GM12878 (cell line): Measurements from ENCODE around the gene PPWD1. TPM values are rescaled to one million over a fixed set of nuclear protein-coding genes. Genes with fewer than 3 reads are reported as not detected.

Experiments
- ATAC-seq: fragments of 200-7000 bp; cut with Tn5 transposase; 3 replicates; pipeline ENCODE4 v1.9.1; 2020; ENCODE audit warnings: mild to moderate bottlenecking, moderate library complexity
- BruUV-seq: library from RNA; stranded (reverse); fragments of 400-500 nt; replicated peaks from 2 replicates; lab custom pipeline; 2021; lab: Mats Ljungman, UMichigan
- CTCF ChIA-PET: fragments of 300-600 bp; sonication (Branson Sonifier 250); formaldehyde crosslinking; extraction: SDS; loops from one replicate; lab custom pipeline; 2021; ENCODE audit warnings: inconsistent platforms; lab: Yijun Ruan, JAX
- POLR2A ChIA-PET: fragments of 350-600 bp; formaldehyde crosslinking; extraction: SDS; loops from one replicate; lab custom pipeline; 2021; ENCODE audit warnings: inconsistent platforms; lab: Charles Lee
- RAD21 ChIA-PET: fragments of 300-600 bp; sonication (Branson Sonifier 250); formaldehyde crosslinking; loops from one replicate; lab custom pipeline; 2023; ENCODE audit warnings: antibody characterized with exemption; ENCODE audit not compliant: unreplicated experiment; lab: Charles Lee
- SMC1A ChIA-PET: fragments of 300-600 bp; sonication (Branson Sonifier 250); formaldehyde crosslinking; loops from one replicate; lab custom pipeline; 2023; ENCODE audit not compliant: unreplicated experiment, uncharacterized antibody; lab: Charles Lee
- DNase-seq: peaks from one replicate; pipeline ENCODE4 v3.0.0-alpha.2; 2011; ENCODE audit warnings: low read depth, low spot score
- FAIRE-seq: peaks from 3 replicates; lab custom pipeline; 2011; peaks lifted over from hg19 to GRCh38; lab: Jason Lieb, UNC
- H2AFZ ChIP-seq: 2 replicates; pipeline ENCODE4 v1.6.0; 2011; ENCODE audit warnings: low read depth, low read length, control low read depth; ENCODE audit not compliant: control insufficient read depth
- H3K27ac ChIP-seq: 2 replicates; pipeline ENCODE4 v1.5.1; 2011; ENCODE audit warnings: control low read depth; ENCODE audit not compliant: control insufficient read depth, insufficient read depth
- H3K27me3 ChIP-seq, 2 experiments: replicated peaks in 1 of 2; 2 replicates each; pipeline versions ENCODE4 v1.6.0 to v1.6.1; 2011; ENCODE audit warnings: low read length in 1 of 2; ENCODE audit not compliant: control insufficient read depth in 2 of 2, insufficient read depth in 2 of 2
- H3K36me3 ChIP-seq, 2 experiments: 2 replicates each; pipeline ENCODE4 v1.5.1; 2011; ENCODE audit warnings: low read length in 1 of 2; ENCODE audit not compliant: control insufficient read depth in 2 of 2, insufficient read depth in 2 of 2
- H3K4me1 ChIP-seq: 2 replicates; pipeline ENCODE4 v1.6.1; 2011; ENCODE audit warnings: mild to moderate bottlenecking, low read length, moderate library complexity, mixed read lengths; ENCODE audit not compliant: control insufficient read depth, insufficient read depth
- H3K4me2 ChIP-seq: 2 replicates; pipeline ENCODE4 v1.6.0; 2011; ENCODE audit warnings: control low read depth; ENCODE audit not compliant: control insufficient read depth, insufficient read depth
- H3K4me3 ChIP-seq: fragments of 200-600 bp; sonication (generic); 2 replicates; pipeline ENCODE4 v1.5.1; 2016
- H3K79me2 ChIP-seq: 2 replicates; pipeline ENCODE4 v1.6.0; 2011; ENCODE audit warnings: low read length; ENCODE audit not compliant: control insufficient read depth, insufficient read depth
- H3K9ac ChIP-seq: 2 replicates; pipeline ENCODE4 v1.8.0; 2011; ENCODE audit warnings: low read length, control low read depth, mixed read lengths; ENCODE audit not compliant: control insufficient read depth, insufficient read depth
- H3K9me3 ChIP-seq: replicated peaks from 3 replicates; pipeline ENCODE4 v1.5.1; 2011; ENCODE audit warnings: mild to moderate bottlenecking, low read length; ENCODE audit not compliant: control insufficient read depth, insufficient read depth
- H4K20me1 ChIP-seq: 2 replicates; pipeline ENCODE4 v1.6.0; 2011; ENCODE audit not compliant: control insufficient read depth, insufficient read depth
- CTCF ChIP-seq, 3 experiments: IDR thresholded peaks in 2 of 3; conservative IDR thresholded peaks in 1 of 3; 2 replicates each; pipeline ENCODE4 v1.5.1; 2011; ENCODE audit warnings: low read depth in 3 of 3, low read length in 3 of 3, mild to moderate bottlenecking in 3 of 3, control low read depth in 2 of 3, moderate library complexity in 2 of 3, inconsistent platforms in 1 of 3, mixed read lengths in 1 of 3; ENCODE audit not compliant: control insufficient read depth in 2 of 3, insufficient read depth in 1 of 3; ENCODE audit errors: extremely low read depth in 1 of 3
- POLR2AphosphoS2 ChIP-seq: IDR thresholded peaks from 2 replicates; pipeline ENCODE4 v1.6.1; 2011; ENCODE audit warnings: low read depth, mild to moderate bottlenecking, low read length, improper control_type of control experiment, moderate library complexity
- RAD21 ChIP-seq: IDR thresholded peaks from 2 replicates; pipeline ENCODE4 v1.6.1; 2011; ENCODE audit warnings: mild to moderate bottlenecking, low read depth, low read length, moderate library complexity; ENCODE audit not compliant: insufficient read depth
- RBBP5 ChIP-seq: fragments of 200-600 bp; sonication (generic); conservative IDR thresholded peaks from 2 replicates; pipeline ENCODE4 v1.6.1; 2016
- SP1 ChIP-seq: IDR thresholded peaks from one replicate; pipeline ENCODE4 v1.6.1; 2011; ENCODE audit warnings: low read depth, low read length
- WGBS: methylation state at CpG from one replicate; pipeline ENCODE4 v1.1.6; 2016; ENCODE audit warnings: low lambda C conversion rate; ENCODE audit not compliant: insufficient replicate concordance, insufficient coverage; ENCODE audit errors: missing lambda C conversion rate; 5-methylcytosine and 5-hydroxymethylcytosine counted together
- in situ Hi-C: fragments of 300-500 bp; cut with MboI; formaldehyde crosslinking; loops from 9 replicates; pipeline ENCODE4 v1.14.3; 2018; ENCODE audit warnings: mixed read lengths
- intact Hi-C: fragments of 100-400 bp; cut with micrococcal nuclease; formaldehyde crosslinking; loops from one replicate; pipeline ENCODE4 v1.14.2; 2022; ENCODE audit not compliant: unreplicated experiment
- polyA plus RNA-seq, 11 experiments: library from polyadenylated mRNA; depleted of rRNA in 4 of 11; unstranded in 6 of 11; stranded (reverse) in 5 of 11; fragments of >200 nt; fragmentation: Nextera tagmentation in 4 of 11; fragmentation: Illumina TruSeq in 1 of 11; extraction: Ambion mirVana in 4 of 11; extraction: Trizol in 1 of 11; gene quantifications; 1 replicate in 1 of 11; 2 replicates in 10 of 11; pipeline versions ENCODE4 v1.2.1 to v1.2.3, GENCODE V29; 2011 to 2016; ENCODE audit warnings: inconsistent platforms in 2 of 11, missing spikeins in 2 of 11, low read depth in 1 of 11
- total RNA-seq, 4 experiments: library from RNA; depleted of rRNA in 3 of 4; stranded (reverse); fragments of >200 nt in 3 of 4; fragmentation: Illumina TruSeq in 1 of 4; extraction: Trizol in 1 of 4; gene quantifications; 2 replicates each; pipeline versions ENCODE4 v1.2.1 to v1.2.3, GENCODE V29; 2013 to 2021
- TF ChIP-seq, protein P1 (sequence below): fragments of 450-650 bp; formaldehyde crosslinking; IDR thresholded peaks from 2 replicates; pipeline ENCODE4 v1.4.0; 2022; ENCODE audit warnings: mild to moderate bottlenecking, moderate library complexity
- TF ChIP-seq, protein P2 (sequence below): fragments of 450-650 bp; IDR thresholded peaks from 2 replicates; pipeline ENCODE4 v1.6.1; 2018; ENCODE audit warnings: borderline replicate concordance, mild to moderate bottlenecking; ENCODE audit not compliant: partially characterized antibody

PPWD1 gene
- total and polyA plus RNA-seq, 10 of the 15 experiments (the other 5 are each of a cell fraction or from before 2014, with no cell fraction given) = 18.0 to 53.9 (median 43.2) TPM

- no peak for FAIRE-seq
- intact Hi-C loops (no loop called here), in situ Hi-C loops (no loop called here)
- Histone ChIP-seq H3K4me2 (no peak overlapping the region), H3K4me1 (no peaks in the 10 kb centered on the region), H3K9me3 (no peaks in the 10 kb centered on the region), H3K36me3 (peaks cover 0 to 5% of the 10 kb centered on the region in 2 experiments; a peak in 2 of 4 replicates), H3K27me3 (no peaks in the 10 kb centered on the region), H3K79me2 (no peaks in the 10 kb centered on the region; the same call in none of the 2 replicates), H3K9ac (no peak overlapping the region), H2AFZ (no peak overlapping the region), H3K4me3 (no peak overlapping the region), H3K27ac (no peak overlapping the region), H4K20me1 (no peaks in the 10 kb centered on the region)
- TF ChIP-seq SP1 = no peak
- ChIA-PET CTCF (no interaction called here), SMC1A (interaction anchor here (1.0 to 1.7 kb wide), 2 partner anchors 8 to 15 kb away, joined by 3 to 6 read pairs; no protein-coding TSS in a partner anchor), RAD21 (interaction anchor here (1.3 kb wide), 1 partner anchor 9 kb away, joined by 5 read pairs; the partner anchor contains the start of genes CENPK and PPWD1), POLR2A (no interaction called here)
- no peak for DNase-seq
- no peak for ATAC-seq
- 68% methylated on average over 5 of the region's 5 CpGs for WGBS
- BruUV-seq = no TSS peak
Observed at GRCh38 chr5:65553941-65554340, 9.2 kb upstream of the PPWD1 start.

DNA sequence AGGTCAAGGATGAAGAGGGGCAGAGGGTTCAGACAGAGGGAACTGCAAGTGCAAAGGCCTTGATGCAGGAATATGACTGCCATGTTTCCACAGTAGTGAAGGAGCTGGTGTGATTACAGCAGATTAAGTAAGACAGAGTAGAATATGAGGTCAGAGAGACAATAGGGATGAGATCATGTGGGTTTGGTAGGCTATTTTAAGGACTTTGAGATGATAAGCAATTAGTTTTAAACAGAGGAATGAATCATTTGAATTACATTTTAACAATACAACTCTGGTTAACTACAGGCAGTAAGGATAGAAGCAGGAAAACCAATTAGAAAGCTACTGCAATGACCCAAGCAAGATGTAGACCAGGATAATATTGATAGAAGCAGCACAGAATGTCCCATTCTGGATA, 7.8 kb upstream of the PPWD1 start:
- FAIRE-seq (peak; percentile 57), ATAC-seq (peak; percentile 42), DNase-seq (no peak)
- Histone ChIP-seq H3K4me3 (no peak overlapping the region), H3K9me3 (no peaks in the 10 kb centered on the region), H3K4me2 (no peak overlapping the region), H3K9ac (no peak overlapping the region), H2AFZ (peak overlapping the region; percentile 4; the same call in 1 of the 2 replicates), H4K20me1 (no peaks in the 10 kb centered on the region), H3K27me3 (no peaks in the 10 kb centered on the region), H3K36me3 (peaks cover 0 to 5% of the 10 kb centered on the region in 2 experiments; a peak in 2 of 4 replicates), H3K79me2 (peaks cover 3% of the 10 kb centered on the region), H3K4me1 (no peaks in the 10 kb centered on the region), H3K27ac (no peak overlapping the region)
- in situ Hi-C loops = no loop called here
- BruUV-seq = no TSS peak
- ChIA-PET CTCF (interaction anchor here (1.0 kb wide), 1 partner anchor 36 kb away, joined by 3 read pairs; no protein-coding TSS in a partner anchor), SMC1A (interaction anchor here (0.9 to 2.0 kb wide), 2 partner anchors 23 to 72 kb away, joined by 4 to 5 read pairs; no protein-coding TSS in a partner anchor), RAD21 (interaction anchor here (1.2 to 1.6 kb wide), 2 partner anchors 12 to 73 kb away, joined by 3 read pairs; no protein-coding TSS in a partner anchor), POLR2A (interaction anchor here (0.9 to 1.2 kb wide), 2 partner anchors 13 to 371 kb away, joined by 3 to 4 read pairs; partner anchors contain the start of gene ERBIN)
- intact Hi-C loops = no loop called here
- TF ChIP-seq, protein P1, sequence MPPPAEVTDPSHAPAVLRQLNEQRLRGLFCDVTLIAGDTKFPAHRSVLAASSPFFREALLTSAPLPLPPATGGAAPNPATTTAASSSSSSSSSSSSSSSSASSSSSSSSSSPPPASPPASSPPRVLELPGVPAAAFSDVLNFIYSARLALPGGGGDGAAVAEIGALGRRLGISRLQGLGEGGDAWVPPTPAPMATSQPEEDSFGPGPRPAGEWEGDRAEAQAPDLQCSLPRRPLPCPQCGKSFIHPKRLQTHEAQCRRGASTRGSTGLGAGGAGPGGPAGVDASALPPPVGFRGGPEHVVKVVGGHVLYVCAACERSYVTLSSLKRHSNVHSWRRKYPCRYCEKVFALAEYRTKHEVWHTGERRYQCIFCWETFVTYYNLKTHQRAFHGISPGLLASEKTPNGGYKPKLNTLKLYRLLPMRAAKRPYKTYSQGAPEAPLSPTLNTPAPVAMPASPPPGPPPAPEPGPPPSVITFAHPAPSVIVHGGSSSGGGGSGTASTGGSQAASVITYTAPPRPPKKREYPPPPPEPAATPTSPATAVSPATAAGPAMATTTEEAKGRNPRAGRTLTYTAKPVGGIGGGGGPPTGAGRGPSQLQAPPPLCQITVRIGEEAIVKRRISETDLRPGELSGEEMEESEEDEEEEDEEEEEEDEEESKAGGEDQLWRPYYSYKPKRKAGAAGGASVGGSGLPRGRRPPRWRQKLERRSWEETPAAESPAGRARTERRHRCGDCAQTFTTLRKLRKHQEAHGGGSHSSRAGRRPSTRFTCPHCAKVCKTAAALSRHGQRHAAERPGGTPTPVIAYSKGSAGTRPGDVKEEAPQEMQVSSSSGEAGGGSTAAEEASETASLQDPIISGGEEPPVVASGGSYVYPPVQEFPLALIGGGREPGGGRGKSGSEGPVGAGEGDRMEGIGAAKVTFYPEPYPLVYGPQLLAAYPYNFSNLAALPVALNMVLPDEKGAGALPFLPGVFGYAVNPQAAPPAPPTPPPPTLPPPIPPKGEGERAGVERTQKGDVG (CRISPR knock-in tag) = no peak
- TF ChIP-seq, protein P2, sequence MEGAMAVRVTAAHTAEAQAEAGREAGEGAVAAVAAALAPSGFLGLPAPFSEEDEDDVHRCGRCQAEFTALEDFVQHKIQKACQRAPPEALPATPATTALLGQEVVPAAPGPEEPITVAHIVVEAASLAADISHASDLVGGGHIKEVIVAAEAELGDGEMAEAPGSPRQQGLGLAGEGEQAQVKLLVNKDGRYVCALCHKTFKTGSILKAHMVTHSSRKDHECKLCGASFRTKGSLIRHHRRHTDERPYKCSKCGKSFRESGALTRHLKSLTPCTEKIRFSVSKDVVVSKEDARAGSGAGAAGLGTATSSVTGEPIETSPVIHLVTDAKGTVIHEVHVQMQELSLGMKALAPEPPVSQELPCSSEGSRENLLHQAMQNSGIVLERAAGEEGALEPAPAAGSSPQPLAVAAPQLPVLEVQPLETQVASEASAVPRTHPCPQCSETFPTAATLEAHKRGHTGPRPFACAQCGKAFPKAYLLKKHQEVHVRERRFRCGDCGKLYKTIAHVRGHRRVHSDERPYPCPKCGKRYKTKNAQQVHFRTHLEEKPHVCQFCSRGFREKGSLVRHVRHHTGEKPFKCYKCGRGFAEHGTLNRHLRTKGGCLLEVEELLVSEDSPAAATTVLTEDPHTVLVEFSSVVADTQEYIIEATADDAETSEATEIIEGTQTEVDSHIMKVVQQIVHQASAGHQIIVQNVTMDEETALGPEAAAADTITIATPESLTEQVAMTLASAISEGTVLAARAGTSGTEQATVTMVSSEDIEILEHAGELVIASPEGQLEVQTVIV = no peak
- TF ChIP-seq RAD21 = no peak
- no peak for TF ChIP-seq POLR2AphosphoS2
- TF ChIP-seq CTCF (IDR thresholded peaks at IDR 0.05 in 2 of 3, conservative IDR thresholded peaks at IDR 0.05 in 1 of 3; ENCODE audit: control insufficient read depth in 2 of 3, extremely low read depth in 1 of 3, insufficient read depth in 1 of 3, low read depth in 3 of 3, low read length in 3 of 3) = no peak
- no peak for TF ChIP-seq RBBP5
